ENCODE results near the gene HAND2.
A peak's percentile ranks its signal among the peaks of the same experiment; 100 is the strongest.

Gene HAND2

GRCh38 chr4:173529477-173530325 is at the start of gene HAND2:
TSS of gene HAND2 (minus strand) at chr4:173530229. CDS start at chr4:173529289, 940 bp downstream.
- peak; percentile 60 for DNase-seq (ENCODE audit: low spot score)

DNA sequence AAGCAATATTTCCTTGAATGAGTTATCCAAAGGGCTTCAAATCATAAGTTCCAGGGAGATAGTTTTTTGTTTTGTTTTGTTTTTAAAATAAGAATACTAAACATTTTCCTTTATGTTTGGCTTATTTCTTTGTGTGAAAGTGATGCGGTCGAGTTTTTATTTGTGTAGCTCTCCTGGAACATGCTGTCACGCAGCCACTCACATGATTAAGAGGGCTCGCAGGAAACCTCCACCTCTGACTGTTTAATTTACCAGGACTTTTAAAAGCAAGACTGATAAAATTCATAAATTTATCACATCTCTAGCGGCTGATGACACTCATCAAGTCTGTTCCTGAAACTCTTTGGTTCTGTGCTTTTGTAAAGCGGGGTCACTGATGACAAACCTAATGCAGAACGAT is 48.9 kb upstream of the HAND2 start:
- no peak for DNase-seq (ENCODE audit: low spot score)

GRCh38 chr4:173577963-173578362 is 47.9 kb upstream of the HAND2 start:
- DNase-seq (ENCODE audit: low spot score) = no peak

DNA sequence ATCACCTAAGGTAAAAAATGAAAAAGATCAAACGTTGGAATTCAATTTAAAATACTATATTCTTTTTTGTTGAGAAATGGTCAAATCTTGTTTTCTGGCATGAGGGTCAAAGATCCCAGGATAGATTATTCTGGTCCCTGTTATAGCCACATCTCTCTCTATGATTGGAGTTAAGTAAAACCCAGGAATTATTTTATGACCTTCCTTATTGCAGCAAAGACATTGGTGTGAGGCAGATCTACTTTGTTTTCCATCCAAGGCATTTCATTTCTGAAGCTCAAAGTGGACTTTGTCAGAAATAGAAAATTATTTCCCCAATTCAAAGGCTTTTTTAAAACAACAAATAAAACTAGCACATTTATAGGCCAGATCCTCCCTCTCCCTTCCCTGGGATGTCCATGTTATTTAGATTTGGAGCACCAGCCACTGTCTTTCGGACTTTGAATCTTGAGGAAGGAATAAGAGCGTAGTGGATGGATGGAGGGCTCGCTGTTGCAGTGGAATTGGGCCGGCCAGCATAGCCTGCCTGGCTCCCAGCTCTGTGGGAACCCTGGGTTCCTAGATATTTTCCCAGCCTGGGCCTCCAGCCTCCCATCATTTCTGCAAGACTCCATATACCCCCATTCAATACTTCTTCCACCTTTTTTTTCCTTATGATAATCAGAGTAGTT is 45.6 kb upstream of the HAND2 start:
- no peak for DNase-seq (ENCODE audit: low spot score)

DNA sequence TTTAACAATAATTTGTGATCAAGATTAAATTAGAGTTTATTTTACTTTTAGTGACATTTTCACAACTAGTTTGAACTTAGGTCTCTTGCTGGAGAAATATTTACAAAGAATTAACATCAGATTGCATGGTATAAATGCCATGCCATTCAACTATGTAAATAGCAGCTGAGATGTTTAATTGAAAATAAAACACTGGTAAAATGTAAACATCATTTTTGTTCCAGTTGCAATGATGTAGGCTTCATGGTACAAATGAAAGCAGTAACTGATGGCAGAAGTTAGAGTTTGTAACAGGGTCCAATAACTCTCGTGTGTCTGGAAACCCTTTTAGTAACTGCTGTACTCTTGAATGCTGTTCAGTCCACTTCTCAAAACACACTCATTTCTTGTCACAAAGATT is 43.7 kb upstream of the HAND2 start:
- no peak for DNase-seq (ENCODE audit: low spot score)

GRCh38 chr4:173573286-173573685 is 43.3 kb upstream of the HAND2 start:
- no peak for DNase-seq (ENCODE audit: low spot score)

GRCh38 chr4:173572493-173573129 is 42.6 kb upstream of the HAND2 start:
- DNase-seq (ENCODE audit: low spot score) = no peak

GRCh38 chr4:173571620-173572019 is 41.6 kb upstream of the HAND2 start:
- DNase-seq (ENCODE audit: low spot score) = no peak

- DNase-seq (ENCODE audit: low spot score) = no peak
Observed at GRCh38 chr4:173565281-173565680, 35.3 kb upstream of the HAND2 start.

DNA sequence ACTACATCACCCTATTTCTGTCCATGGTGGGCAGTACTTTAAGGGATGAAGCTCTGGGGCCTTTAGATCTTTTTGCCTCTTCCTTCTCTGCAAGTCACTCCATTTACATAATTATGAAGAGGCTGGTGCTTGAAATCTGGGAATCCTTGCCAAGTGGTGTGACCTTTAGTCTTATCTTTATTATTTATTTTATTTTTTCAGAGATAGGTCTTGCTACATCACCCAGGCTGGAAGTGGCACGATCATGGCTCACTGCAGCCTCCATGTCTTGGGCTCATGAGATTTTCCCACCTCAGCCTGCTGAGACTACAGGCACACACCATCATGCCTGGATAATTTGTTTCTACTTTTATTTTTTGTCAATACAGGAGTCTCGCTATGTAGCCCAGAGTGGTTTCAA is 34.4 kb upstream of the HAND2 start:
- DNase-seq (ENCODE audit: low spot score) = no peak

DNA sequence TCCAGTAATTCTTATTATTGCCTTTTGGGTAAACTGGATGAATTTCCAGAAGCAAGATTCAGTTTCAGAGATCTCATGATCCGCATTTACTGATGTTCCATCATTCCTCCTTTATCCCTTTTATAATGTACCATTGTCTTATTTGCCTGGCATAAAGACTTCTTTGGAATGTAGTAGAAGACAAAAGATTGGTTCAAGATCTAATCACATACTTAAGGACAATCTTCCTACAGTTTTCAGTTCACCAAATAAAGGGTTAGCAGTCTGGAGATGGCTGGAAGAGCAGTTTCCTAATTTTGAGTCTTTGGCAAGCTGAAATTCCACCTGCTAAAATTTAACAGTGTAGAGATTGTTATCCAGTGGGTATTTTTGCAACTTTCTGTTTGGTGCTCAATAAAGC is 30.9 kb upstream of the HAND2 start:
- no peak for DNase-seq (ENCODE audit: low spot score)

DNA sequence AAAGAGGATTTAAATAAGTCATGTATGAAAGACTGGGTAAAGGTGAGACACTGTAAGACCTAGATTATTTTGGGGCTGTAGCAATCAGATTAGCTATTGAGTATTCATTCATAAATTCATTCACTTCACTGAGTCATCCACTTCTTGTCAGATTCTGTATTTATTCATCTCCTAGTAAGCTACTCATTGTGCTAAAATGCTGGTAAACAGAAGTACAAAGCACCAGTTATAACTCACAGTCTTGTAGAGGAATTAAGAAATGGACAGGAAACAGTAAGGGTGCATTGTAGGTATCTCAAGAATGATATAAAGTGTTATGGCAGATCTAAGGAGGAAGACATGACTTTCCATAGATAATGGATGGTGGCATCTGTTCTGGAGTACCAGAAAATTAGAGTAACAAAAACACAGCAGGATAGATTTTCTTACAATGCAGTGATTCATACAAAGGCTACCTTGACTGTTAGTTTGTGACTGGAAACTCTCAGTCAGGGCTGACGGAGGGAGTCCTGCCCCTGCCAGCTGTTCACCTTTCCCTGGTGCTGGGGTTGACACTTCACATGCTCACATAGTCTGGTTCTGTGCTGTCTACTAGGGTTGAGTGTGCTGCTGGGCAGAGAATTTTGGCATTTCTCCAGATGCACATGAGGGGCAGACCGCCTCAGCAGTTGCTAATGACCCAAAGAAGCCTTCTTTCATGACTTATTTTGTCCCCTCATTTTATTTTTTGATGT is 26.5 kb upstream of the HAND2 start:
- DNase-seq (ENCODE audit: low spot score) = peak; percentile 31

DNA sequence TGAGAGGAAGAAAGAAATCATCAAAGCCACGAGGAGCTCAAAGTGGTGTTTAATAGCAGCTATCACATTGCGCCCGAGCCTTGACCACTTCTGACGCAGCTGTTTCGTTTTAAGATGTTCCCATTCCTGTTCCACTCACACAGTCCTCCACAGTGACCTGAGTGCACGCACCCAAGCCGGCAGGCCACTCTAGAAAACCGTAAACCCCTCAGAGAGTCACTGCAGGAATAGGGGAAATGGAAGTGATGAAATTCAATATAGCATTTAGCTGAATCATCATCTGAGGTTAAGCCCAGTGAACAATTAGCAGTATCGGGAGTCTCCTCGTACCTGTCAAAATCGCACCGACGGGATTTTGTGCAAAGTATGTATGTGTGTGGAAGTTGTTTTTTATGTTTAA is 17.9 kb upstream of the HAND2 start:
- DNase-seq (ENCODE audit: low spot score) = no peak

DNA sequence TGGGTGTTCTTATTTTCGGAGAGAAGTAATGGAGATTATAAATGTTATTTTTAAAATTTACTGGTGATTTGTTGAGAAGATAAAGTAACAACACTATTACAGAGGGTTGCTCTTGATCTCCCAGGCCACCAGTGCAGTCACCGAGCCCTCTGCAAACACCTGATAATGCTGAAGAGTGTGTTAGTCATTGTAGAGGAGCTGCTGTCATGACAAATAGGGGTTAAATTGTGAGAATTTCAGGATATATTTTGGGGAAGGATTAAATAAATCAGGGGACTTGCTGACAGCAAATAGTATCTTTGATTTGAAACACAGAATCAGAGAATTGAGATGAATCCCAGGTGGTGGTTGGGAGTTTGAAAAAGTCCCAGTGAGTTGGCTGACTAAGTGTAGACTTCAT is 16.7 kb upstream of the HAND2 start:
- DNase-seq (ENCODE audit: low spot score) = no peak

GRCh38 chr4:173545440-173545839 is 15.4 kb upstream of the HAND2 start:
- no peak for DNase-seq (ENCODE audit: low spot score)

- no peak for DNase-seq (ENCODE audit: low spot score)
Observed at GRCh38 chr4:173543266-173543665, 13.2 kb upstream of the HAND2 start.

GRCh38 chr4:173539986-173540385 is 10.0 kb upstream of the HAND2 start:
- DNase-seq (ENCODE audit: low spot score) = no peak

DNA sequence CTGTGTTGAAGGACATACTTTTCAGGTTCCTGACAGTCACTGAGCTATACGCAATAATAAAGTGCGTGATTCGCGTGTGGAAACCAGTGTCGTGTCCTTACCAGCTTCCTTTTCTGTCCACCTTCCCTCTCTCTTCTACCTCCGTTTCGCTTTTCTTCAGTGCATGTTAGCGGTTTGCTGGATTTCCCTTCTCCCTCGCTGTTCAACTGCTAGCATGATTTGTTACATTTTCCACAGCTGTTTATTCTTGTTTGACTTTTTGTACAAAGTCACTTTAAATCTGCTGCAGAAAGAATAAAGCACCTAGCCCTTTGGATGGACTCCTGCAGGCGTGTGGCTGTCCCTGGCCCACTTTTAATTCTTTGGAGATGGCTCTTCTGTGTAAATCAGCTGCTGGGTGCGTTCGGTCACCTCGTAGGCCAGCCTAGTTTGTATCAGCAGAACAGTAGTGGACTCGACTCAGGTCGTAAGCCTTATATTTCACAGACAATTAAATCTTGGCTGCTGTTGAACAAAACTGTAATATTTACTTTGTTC is 8.9 kb upstream of the HAND2 start:
- DNase-seq (ENCODE audit: low spot score) = no peak

DNA sequence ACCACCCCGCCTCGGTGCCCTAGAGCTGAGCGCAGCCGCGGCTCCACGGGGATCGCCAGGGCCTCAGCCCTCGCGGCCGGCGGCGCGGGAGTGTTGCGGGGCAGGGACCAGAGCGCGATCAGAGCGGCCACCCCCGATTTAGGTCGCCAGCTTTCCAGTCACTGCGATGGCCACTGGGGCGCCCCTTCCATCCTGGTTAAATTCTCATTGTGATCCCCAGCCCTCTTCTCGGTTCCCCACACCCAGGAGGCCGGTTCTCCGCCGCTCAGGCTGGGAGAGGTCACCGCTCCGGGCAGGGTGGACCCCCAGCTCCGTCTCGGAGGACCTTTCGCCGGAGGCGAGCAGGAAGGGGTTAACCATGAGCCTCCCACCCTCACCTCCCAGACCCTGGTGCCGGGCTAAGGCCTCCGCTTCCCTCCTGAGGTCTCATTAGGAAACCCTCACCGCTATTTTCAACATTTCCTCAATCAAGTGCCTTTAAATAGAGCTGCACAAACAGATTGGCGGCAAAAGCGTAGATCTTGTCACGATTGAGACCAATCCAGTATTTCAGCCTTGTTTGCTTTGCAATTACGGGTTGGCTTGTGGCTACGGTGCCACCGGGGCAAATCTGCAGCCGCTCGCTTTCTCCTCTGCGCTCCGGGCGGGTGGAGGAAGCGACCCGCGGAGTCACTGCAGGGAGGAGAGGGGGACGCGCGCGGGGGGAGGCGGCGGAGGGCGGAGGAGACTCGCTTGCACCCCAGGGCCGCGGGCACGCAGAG is 8.3 kb upstream of the HAND2 start:
- no peak for DNase-seq (ENCODE audit: low spot score)

DNA sequence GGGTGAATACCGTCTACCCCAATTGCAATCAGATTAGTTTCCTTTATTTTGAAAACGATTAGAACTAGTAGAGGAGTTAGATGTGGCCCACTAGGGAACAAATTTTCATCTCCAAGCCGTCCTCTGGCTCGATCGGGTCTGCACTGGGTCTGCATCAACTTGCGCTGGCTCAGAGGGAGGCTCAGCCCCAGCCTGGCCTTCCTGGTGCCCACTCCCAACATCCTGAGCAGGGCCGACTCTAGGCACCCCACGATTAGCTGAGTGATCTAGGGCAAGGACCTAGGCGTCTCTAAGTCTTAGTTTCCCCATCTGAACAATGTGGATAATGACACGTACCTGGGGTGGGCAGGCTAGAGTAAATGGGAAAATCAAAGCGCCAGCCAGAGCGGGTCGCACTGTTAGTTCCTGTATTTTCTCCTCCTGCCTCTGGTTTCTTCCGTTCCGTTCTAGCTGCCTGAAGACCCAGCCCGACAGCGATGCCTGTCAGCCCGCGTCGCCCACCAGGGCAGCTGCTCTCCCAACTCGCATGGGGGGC is 7.7 kb upstream of the HAND2 start:
- no peak for DNase-seq (ENCODE audit: low spot score)

- peak; percentile 45 for DNase-seq (ENCODE audit: low spot score)
Observed at GRCh38 chr4:173536808-173537429, 6.9 kb upstream of the HAND2 start.

Data from iPS-NIHi11 (cell line).